Measurements from ENCODE around the gene STRAP. TPM values are rescaled to one million over a fixed set of nuclear protein-coding genes. Genes with fewer than 3 reads are reported as not detected.

STRAP gene
- total and polyA plus RNA-seq, 2 of the 8 experiments (the other 6 are each of a cell fraction or from before 2014, with no cell fraction given) = 107 to 251 TPM

- ChIA-PET POLR2A (ENCODE audit: partially characterized antibody) (no interaction called here), CTCF (ENCODE audit: partially characterized antibody) (interaction anchor here (1.6 to 2.5 kb wide), 3 partner anchors 9 to 41 kb away, joined by 4 to 9 read pairs (median 8); no protein-coding TSS in a partner anchor)
- no peak overlapping the region for H2BK12ac ChIP-seq (ENCODE audit: low read depth, low read length)
- no peak overlapping the region for H2BK120ac ChIP-seq (replicated peaks; ENCODE audit: low read depth, low read length)
- no peak overlapping the region for H4K91ac ChIP-seq (replicated peaks; ENCODE audit: insufficient read length, low read length)
- H3K4me2 ChIP-seq (ENCODE audit: insufficient read depth in 1 of 2, low read depth in 2 of 2, low read length in 2 of 2) = no peak overlapping the region
- H3K79me1 ChIP-seq (ENCODE audit: low read depth, low read length) = no peaks in the 10 kb centered on the region
- no peak overlapping the region for H3K14ac ChIP-seq (ENCODE audit: insufficient read length)
- H2BK15ac ChIP-seq (ENCODE audit: low read length) = no peak overlapping the region
- H3K9ac ChIP-seq (replicated peaks in 1 of 4; ENCODE audit: extremely low read depth in 1 of 4, low read depth in 3 of 4, low read length in 3 of 4) = no peak overlapping the region
- no peaks in the 10 kb centered on the region for H3K36me3 ChIP-seq (ENCODE audit: control insufficient read depth in 2 of 4, insufficient read depth in 4 of 4, low read length in 3 of 4)
- H2AK5ac ChIP-seq (ENCODE audit: low read depth, low read length) = no peak overlapping the region
- no peak overlapping the region for H3K56ac ChIP-seq (replicated peaks; ENCODE audit: insufficient read length, low read depth, low read length)
- no peak overlapping the region for H4K5ac ChIP-seq (ENCODE audit: insufficient read length, low read depth, low read length)
- no peak overlapping the region for H3K27ac ChIP-seq (ENCODE audit: low read depth, low read length)
- no peak overlapping the region for H2AFZ ChIP-seq (ENCODE audit: low read length)
- 0 out of 4 replicates have a peak, but pooled peaks cover 0 to 2% of the 10 kb centered on the region in 2 experiments for H3K79me2 ChIP-seq (ENCODE audit: control insufficient read depth in 1 of 2, insufficient read depth in 2 of 2, low read length in 2 of 2)
- peaks cover 0 to 3% (median 0%) of the 10 kb centered on the region in 4 experiments; a peak in 1 of 7 replicates for H3K4me1 ChIP-seq (replicated peaks in 1 of 4; ENCODE audit: control insufficient read depth in 3 of 4, insufficient read depth in 4 of 4, low read length in 3 of 4)
- H3K27me3 ChIP-seq (replicated peaks in 1 of 4; ENCODE audit: control insufficient read depth in 3 of 4, extremely low read depth in 1 of 4, insufficient read depth in 3 of 4, low read length in 3 of 4) = no peaks in the 10 kb centered on the region
- no peak overlapping the region for H3K18ac ChIP-seq (ENCODE audit: extremely low read depth, low read length)
- H3K9me3 ChIP-seq (ENCODE audit: insufficient read depth in 2 of 2, low read depth in 1 of 2, low read length in 1 of 2) = no peaks in the 10 kb centered on the region
- H3K23me2 ChIP-seq (ENCODE audit: low read depth, low read length) = no peaks in the 10 kb centered on the region
- no peaks in the 10 kb centered on the region for H4K20me1 ChIP-seq (replicated peaks in 1 of 2; ENCODE audit: control insufficient read depth in 1 of 2, insufficient read depth in 2 of 2, low read length in 2 of 2)
- H3K23ac ChIP-seq (ENCODE audit: insufficient read length) = no peak overlapping the region
- FAIRE-seq = no peak
- no peak overlapping the region for H4K8ac ChIP-seq (ENCODE audit: extremely low read depth, insufficient read depth, low read length)
- no peak for TF ChIP-seq CBX8 (IDR thresholded peaks at IDR 0.05; ENCODE audit: borderline replicate concordance, low read depth, low read length)
- no peak overlapping the region for H3K4ac ChIP-seq (replicated peaks; ENCODE audit: insufficient read length, low read depth, low read length)
- no peak overlapping the region for H3K4me3 ChIP-seq (ENCODE audit: extremely low read depth in 1 of 4, insufficient read depth in 2 of 4, low read depth in 3 of 4, low read length in 4 of 4)
- no peak overlapping the region for H2BK5ac ChIP-seq (ENCODE audit: low read depth, low read length)
- DNase-seq (ENCODE audit: low read depth in 1 of 2, low spot score in 2 of 2) = no peak
- H2BK20ac ChIP-seq (ENCODE audit: low read length) = no peak overlapping the region
These were observed 55.7 kb downstream of the STRAP start for GRCh38 chr12:15937902-15938301.

Data from H1 (cell line).